ENCODE results near the gene ITIH1. TPM values are rescaled to one million over a fixed set of nuclear protein-coding genes. Genes with fewer than 3 reads are reported as not detected.

Gene ITIH1
- not detected in 5 replicates for total RNA-seq (2022; extraction: Qiagen RNA extraction; ENCODE audit: low read depth)

DNA sequence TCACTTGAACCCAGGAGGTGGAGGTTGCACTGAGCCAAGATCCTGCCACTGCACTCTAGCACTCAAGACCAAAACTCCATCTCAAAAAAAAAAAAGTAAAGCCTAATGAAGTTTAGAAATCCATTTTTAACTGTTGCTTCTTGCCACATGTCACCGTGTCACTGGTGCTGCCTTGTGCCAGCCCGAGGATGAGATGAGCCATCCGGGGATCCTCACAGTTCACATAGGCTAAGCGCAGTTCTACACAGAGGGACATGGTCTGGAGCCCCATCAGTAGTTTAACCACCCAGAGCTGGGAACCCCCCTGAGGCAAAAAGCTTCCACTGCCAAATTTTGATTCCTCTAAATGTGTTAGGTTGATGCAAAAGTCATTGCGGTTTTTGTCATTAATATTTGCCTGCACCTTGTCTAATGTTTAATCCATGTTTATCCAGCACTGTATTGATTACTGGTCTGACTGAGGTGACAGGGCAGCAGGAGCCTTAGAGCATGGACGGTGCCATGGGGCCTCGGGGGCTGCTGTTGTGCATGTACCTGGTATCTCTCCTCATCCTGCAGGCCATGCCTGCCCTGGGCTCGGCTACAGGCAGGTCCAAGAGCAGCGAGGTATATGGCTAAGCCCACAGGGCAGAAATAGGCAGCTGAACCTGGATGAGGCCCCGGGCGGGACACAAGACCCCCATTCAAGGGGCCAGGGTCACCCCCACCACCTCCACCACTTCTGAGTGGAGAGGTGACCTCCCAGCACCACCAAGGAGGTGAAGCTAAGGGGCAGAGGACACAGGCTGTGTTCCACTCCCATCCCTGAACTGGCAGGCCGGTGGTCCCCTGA is at the start of gene ITIH1:
Gene ITIH1, plus strand, starts transcription at position 473 of the 832 bp plus-strand sequence. Its CDS starts 17 bp downstream, at position 490.

DNA sequence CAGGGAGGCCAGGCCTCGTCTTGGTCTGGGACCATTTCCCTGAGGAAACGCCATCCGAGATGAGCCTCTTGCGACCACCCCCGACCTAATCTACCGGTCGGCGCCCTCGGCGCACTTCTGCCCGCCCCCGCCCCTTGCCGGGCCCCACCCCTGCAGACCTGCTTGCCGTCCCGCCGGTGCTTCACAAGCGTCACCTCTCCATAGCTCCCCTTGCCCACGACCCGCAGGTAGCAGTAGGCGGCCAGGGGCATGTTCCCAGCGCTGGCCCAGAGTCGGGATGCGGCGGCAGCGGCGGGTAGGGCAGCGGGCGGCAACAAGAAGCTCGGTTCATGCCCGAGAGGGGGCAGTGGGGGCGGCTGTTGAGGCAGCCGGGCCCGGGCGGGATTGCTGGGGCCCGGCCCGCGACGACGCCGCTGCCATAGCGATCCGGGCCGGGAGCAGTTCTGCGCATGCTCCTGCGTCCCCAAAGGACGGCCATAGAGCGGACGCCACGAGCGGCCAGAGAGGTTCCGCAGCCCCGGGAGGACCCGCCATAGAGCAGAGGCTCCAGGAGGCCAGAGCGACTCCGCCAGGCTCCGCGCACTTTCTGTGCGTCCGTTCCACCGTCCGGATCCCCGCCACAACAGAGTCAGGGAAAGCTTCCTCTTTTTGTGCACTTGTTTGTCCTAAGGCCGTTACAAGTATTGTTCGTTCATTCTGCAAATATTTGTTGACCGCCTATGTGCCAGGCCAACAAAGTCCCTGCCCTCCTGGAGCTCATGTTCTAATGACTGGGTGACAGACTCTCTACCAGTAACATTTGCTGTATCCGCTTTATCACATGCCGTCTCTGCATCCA is 6.7 kb upstream of the ITIH1 start, which contains the start of gene NEK4:
Gene NEK4, minus strand, starts transcription at position 445 of the 838 bp plus-strand sequence. Its CDS starts 194 bp downstream, at position 251.

DNA sequence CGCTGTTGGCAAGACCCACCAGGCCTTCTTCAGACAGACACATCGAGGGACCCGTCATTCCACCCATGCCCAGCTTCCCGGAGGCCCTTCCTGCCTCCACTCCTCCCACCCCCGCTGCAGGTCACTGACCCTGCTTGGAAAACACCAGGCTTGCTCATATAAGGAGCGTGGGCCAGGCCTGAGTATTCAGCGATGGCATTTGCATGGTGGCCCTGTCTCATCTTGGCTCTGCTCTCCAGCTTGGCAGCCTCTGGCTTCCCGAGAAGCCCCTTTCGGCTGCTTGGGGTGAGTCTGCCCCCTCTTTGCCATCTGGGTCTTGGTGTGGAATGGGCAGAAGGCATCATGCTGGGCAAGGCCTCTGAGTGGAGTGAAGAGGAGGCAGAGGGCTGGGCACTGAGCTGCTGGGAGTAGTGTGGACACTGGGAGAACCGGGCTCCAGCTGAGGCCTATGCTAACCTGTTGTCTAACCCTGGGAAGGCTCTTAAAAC is 17.3 kb downstream of the ITIH1 start, which contains the start of gene ITIH3:
Gene ITIH3, plus strand, starts transcription at position 185 of the 488 bp plus-strand sequence. Its CDS starts 8 bp downstream, at position 193.

GRCh38 chr3:52830535-52831258 is 53.3 kb downstream of the ITIH1 start, which contains the start of gene ITIH4:
TSS of gene ITIH4 (minus strand) at chr3:52830672. CDS start at chr3:52830642, 30 bp downstream.

DNA sequence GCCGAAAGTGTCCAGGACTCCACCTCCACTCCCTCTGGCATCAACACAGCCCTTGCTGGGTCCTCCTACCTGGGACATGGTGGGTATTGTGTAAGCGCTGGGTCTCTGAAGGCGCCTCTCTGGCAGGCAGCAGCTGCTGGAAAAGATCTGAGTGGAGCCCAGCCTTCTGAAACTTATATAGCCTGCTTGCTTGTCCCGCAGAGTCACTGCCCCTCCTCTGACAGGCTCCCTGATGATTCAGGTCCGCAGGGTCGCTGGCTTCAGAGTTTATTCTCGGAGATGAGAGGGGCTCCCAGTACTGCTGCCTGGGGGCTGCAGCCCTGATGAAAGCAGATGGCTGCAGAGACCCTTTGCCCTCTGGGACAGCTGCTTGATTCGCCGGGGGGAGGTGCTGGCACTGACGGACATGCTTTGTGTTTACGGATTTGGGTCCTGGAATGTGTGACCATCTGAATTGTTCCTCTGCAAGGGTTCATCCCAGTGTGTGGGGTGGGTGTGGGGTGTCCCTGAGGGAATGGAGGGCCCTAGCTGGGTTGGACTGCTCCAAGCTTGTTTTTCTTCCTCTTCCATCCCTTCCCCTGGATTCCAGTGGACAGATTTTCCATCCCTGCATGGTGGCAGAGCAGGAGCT is 57.6 kb downstream of the ITIH1 start, which contains the start of gene MUSTN1:
Gene MUSTN1, minus strand, starts transcription at position 149 of the 631 bp plus-strand sequence. Its CDS starts 71 bp downstream, at position 78.

Other genes with a start within 250 kb of the ITIH1 start
- 76.9 to 104 TPM (median 97.2 TPM) in 5 replicates for gene NT5DC2, start 243.7 kb upstream of the ITIH1 start, total RNA-seq (2022; extraction: Qiagen RNA extraction; ENCODE audit: low read depth)
- 55.5 to 78.7 TPM (median 61.5 TPM) in 5 replicates for gene UQCC5, start 241.0 kb upstream of the ITIH1 start, total RNA-seq (2022; extraction: Qiagen RNA extraction; ENCODE audit: low read depth)
- gene PBRM1, start 91.7 kb upstream of the ITIH1 start, total RNA-seq (2022; extraction: Qiagen RNA extraction; ENCODE audit: low read depth): 12.0 to 17.2 TPM (median 14.8 TPM) in 5 replicates
- gene GNL3, start 91.6 kb upstream of the ITIH1 start, total RNA-seq (2022; extraction: Qiagen RNA extraction; ENCODE audit: low read depth): 93.4 to 131 TPM (median 97.8 TPM) in 5 replicates
- 31.7 to 39.6 TPM (median 38.2 TPM) in 5 replicates for gene GLT8D1, start 71.8 kb upstream of the ITIH1 start, total RNA-seq (2022; extraction: Qiagen RNA extraction; ENCODE audit: low read depth)
- gene SPCS1, start 71.5 kb upstream of the ITIH1 start, total RNA-seq (2022; extraction: Qiagen RNA extraction; ENCODE audit: low read depth): 147 to 172 TPM (median 165 TPM) in 5 replicates
- 10.7 to 14.5 TPM (median 14.0 TPM) in 5 replicates for gene NEK4, start 6.7 kb upstream of the ITIH1 start, total RNA-seq (2022; extraction: Qiagen RNA extraction; ENCODE audit: low read depth)
- 0.08 to 0.22 TPM (median 0.17 TPM) in 4 of 5 replicates, not detected in the other for gene ITIH3, start 17.2 kb downstream of the ITIH1 start, total RNA-seq (2022; extraction: Qiagen RNA extraction; ENCODE audit: low read depth)
- 0.47 to 1.7 TPM (median 0.97 TPM) in 5 replicates for gene ITIH4, start 53.1 kb downstream of the ITIH1 start, total RNA-seq (2022; extraction: Qiagen RNA extraction; ENCODE audit: low read depth)
- gene MUSTN1, start 57.4 kb downstream of the ITIH1 start, total RNA-seq (2022; extraction: Qiagen RNA extraction; ENCODE audit: low read depth): 0.35 TPM in 1 of 5 replicates, not detected in the others
- gene STIMATE, start 119.9 kb downstream of the ITIH1 start, total RNA-seq (2022; extraction: Qiagen RNA extraction; ENCODE audit: low read depth): 5.9 to 9.4 TPM (median 7.7 TPM) in 5 replicates

Measured in A549 treated with GW870086 at 1 μM for 4 hours (cell line).